H1 (cell line): ENCODE data around the gene ARHGEF28. TPM values are rescaled to one million over a fixed set of nuclear protein-coding genes. Genes with fewer than 3 reads are reported as not detected.

ENCODE experiments used
- E2F6 ChIP-seq: IDR thresholded peaks from 2 replicates; pipeline ENCODE4 v1.6.1; 2012; ENCODE audit warnings: inconsistent platforms
- EP300 ChIP-seq, 2 experiments: IDR thresholded peaks; 1 replicate in 1 of 2; 2 replicates in 1 of 2; pipeline ENCODE4 v1.6.1; 2011 to 2012; ENCODE audit warnings: low read depth in 2 of 2, low read length in 2 of 2, mild to moderate bottlenecking in 2 of 2, borderline replicate concordance in 1 of 2, inconsistent platforms in 1 of 2, moderate library complexity in 1 of 2
- GABPA ChIP-seq: IDR thresholded peaks from 2 replicates; pipeline ENCODE4 v1.6.1; 2011; ENCODE audit warnings: mild to moderate bottlenecking, low read length, moderate library complexity, borderline replicate concordance; ENCODE audit not compliant: insufficient read depth
- PHF8 ChIP-seq: fragments of 200-600 bp; sonication (generic); conservative IDR thresholded peaks from 2 replicates; pipeline ENCODE4 v1.7.1; 2012; ENCODE audit warnings: low read depth, mild to moderate bottlenecking, inconsistent platforms, low read length, moderate library complexity
- SIRT6 ChIP-seq: IDR thresholded peaks from one replicate; pipeline ENCODE4 v1.7.1; 2012; ENCODE audit warnings: low read length, inconsistent platforms
- SP4 ChIP-seq: IDR thresholded peaks from 2 replicates; pipeline ENCODE4 v1.6.1; 2012; ENCODE audit warnings: low read length, inconsistent platforms
- SUZ12 ChIP-seq: fragments of 200-600 bp; sonication (generic); IDR thresholded peaks from 2 replicates; pipeline ENCODE4 v1.6.1; 2012; ENCODE audit warnings: mild to moderate bottlenecking, inconsistent platforms, low read length, moderate library complexity, mixed read lengths
- ZNF274 ChIP-seq: IDR thresholded peaks from 2 replicates; pipeline ENCODE4 v1.7.0; 2012; ENCODE audit warnings: low read length, borderline replicate concordance; ENCODE audit errors: extremely low read depth
- polyA plus RNA-seq, 7 experiments: library from polyadenylated mRNA; depleted of rRNA in 3 of 7; stranded (reverse) in 5 of 7; unstranded in 2 of 7; fragments of >200 nt in 5 of 7; fragments of 200-250 nt in 2 of 7; gene quantifications; 1 replicate in 5 of 7; 2 replicates in 1 of 7; 4 replicates in 1 of 7; pipeline versions ENCODE4 v1.2.1 to v1.2.3, GENCODE V29; 2011 to 2013; ENCODE audit warnings: missing spikeins in 2 of 7, mixed read lengths in 2 of 7
- total RNA-seq: library from RNA; stranded (reverse); fragmentation: NEBNext Ultra II Directional; extraction: Animal tissue kit (Norgen Biotek cat#: 25700); gene quantifications from 2 replicates; pipeline ENCODE4 v1.2.1, GENCODE V29; 2021

The ARHGEF28 gene
- total and polyA plus RNA-seq, 2 of the 8 experiments (the other 6 are each of a cell fraction or from before 2014, with no cell fraction given), result 0.33 to 1.0 TPM

DNA sequence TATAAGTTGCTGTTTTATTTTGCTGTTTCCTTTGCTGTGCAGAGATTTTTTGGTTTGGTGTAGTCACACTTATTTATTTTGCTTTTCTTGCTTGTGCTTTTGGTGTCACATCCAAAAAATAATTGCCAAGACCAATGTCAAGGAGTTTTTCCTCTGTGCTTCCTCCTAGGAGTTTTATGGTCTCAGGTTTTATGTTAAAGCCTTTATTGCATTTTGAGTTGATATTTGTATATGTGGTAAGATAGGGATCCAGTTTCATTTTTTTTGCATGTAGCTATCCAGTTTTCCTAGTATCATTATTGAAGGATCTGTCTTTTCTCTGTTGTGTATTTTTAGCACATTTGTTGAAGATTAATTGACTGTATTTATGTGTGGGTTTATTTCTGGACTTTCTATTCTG is 210.6 kb downstream of the ARHGEF28 start (continued):
- TF ChIP-seq EP300 (IDR thresholded peaks at IDR 0.05; ENCODE audit: borderline replicate concordance in 1 of 2, low read depth in 2 of 2, low read length in 2 of 2) (no peak), SP4 (no peak), SUZ12 (no peak), SIRT6 (no peak), PHF8 (no peak), E2F6 (no peak), GABPA (no peak), ZNF274 (no peak)
